Thyroid gland (tissue), 4 donors: Measurements from ENCODE around the gene MORC2.

ENCODE experiments used
- POLR2A ChIP-seq, 2 donors: fragments of 450-650 bp; IDR thresholded peaks; one replicate each; pipeline ENCODE4 v1.6.1; 2017; ENCODE audit warnings: antibody characterized with exemption in 2 of 2, mild to moderate bottlenecking in 2 of 2, moderate library complexity in 1 of 2
- TF ChIP-seq, protein P1 (sequence below), 6 experiments: fragments of 200-600 bp in 3 of 6; fragments of 450-650 bp in 3 of 6; sonication (generic) in 3 of 6; IDR thresholded peaks; one replicate each; pipeline ENCODE4 v1.5.1; 2016 to 2019; ENCODE audit warnings: antibody characterized with exemption in 6 of 6, mild to moderate bottlenecking in 2 of 6, inconsistent platforms in 1 of 6, moderate library complexity in 1 of 6

- TF ChIP-seq POLR2A (IDR thresholded peaks at IDR 0.05) = peak; percentile 41 to 81
- TF ChIP-seq, protein P1, sequence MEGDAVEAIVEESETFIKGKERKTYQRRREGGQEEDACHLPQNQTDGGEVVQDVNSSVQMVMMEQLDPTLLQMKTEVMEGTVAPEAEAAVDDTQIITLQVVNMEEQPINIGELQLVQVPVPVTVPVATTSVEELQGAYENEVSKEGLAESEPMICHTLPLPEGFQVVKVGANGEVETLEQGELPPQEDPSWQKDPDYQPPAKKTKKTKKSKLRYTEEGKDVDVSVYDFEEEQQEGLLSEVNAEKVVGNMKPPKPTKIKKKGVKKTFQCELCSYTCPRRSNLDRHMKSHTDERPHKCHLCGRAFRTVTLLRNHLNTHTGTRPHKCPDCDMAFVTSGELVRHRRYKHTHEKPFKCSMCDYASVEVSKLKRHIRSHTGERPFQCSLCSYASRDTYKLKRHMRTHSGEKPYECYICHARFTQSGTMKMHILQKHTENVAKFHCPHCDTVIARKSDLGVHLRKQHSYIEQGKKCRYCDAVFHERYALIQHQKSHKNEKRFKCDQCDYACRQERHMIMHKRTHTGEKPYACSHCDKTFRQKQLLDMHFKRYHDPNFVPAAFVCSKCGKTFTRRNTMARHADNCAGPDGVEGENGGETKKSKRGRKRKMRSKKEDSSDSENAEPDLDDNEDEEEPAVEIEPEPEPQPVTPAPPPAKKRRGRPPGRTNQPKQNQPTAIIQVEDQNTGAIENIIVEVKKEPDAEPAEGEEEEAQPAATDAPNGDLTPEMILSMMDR (IDR thresholded peaks at IDR 0.05) = no peak
Measured at GRCh38 chr22:30968924-30969531, 454 bp upstream of the MORC2 start, which contains the start of gene TUG1.
